Suprapubic skin (tissue), 4 donors: Measurements from ENCODE around the gene CCDC200. TPM values are rescaled to one million over a fixed set of nuclear protein-coding genes. Genes with fewer than 3 reads are reported as not detected.

Experiments
- DNase-seq, 2 donors: peaks; one replicate each; pipeline ENCODE4 v3.0.0-alpha.2; 2019; ENCODE audit warnings: low spot score in 2 of 2
- H3K27ac ChIP-seq: fragments of 200-600 bp; sonication (generic); one replicate; pipeline ENCODE4 v1.5.1; 2019
- H3K27me3 ChIP-seq: fragments of 200-600 bp; sonication (generic); one replicate; pipeline ENCODE4 v1.5.1; 2019
- H3K36me3 ChIP-seq: fragments of 200-600 bp; sonication (generic); one replicate; pipeline ENCODE4 v1.5.1; 2019
- H3K4me1 ChIP-seq: fragments of 200-600 bp; sonication (generic); one replicate; pipeline ENCODE4 v1.5.1; 2019
- H3K4me3 ChIP-seq: fragments of 200-600 bp; sonication (generic); one replicate; pipeline ENCODE4 v1.5.1; 2019; ENCODE audit warnings: mild to moderate bottlenecking
- H3K9me3 ChIP-seq: fragments of 200-600 bp; sonication (generic); one replicate; pipeline ENCODE4 v1.5.1; 2019
- EP300 ChIP-seq: sonication (generic); formaldehyde crosslinking; IDR thresholded peaks from one replicate; pipeline ENCODE4 v1.6.1; 2017; ENCODE audit warnings: antibody characterized with exemption
- POLR2A ChIP-seq, 2 donors: fragments of 450-650 bp; IDR thresholded peaks; one replicate each; pipeline ENCODE4 v1.6.1; 2017; ENCODE audit warnings: antibody characterized with exemption in 2 of 2, mild to moderate bottlenecking in 2 of 2, moderate library complexity in 2 of 2
- POLR2AphosphoS5 ChIP-seq, 3 donors: sonication (generic); formaldehyde crosslinking; IDR thresholded peaks; one replicate each; pipeline ENCODE4 v1.6.1; 2017; ENCODE audit warnings: antibody characterized with exemption in 3 of 3
- WGBS: methylation state at CpG from one replicate; pipeline ENCODE4 v1.1.5; 2018; 5-methylcytosine and 5-hydroxymethylcytosine counted together
- total RNA-seq, 4 donors: library from RNA; depleted of rRNA; stranded (reverse); fragments of >200 nt; gene quantifications; one replicate each; pipeline ENCODE4 v1.1.0, GENCODE V29; 2016
- TF ChIP-seq, protein P1 (sequence below), 2 donors: fragments of 200-600 bp in 1 of 2; fragments of 450-650 bp in 1 of 2; sonication (generic) in 1 of 2; IDR thresholded peaks; one replicate each; pipeline ENCODE4 v1.5.1; 2016 to 2019; ENCODE audit warnings: antibody characterized with exemption in 2 of 2, mild to moderate bottlenecking in 1 of 2, moderate library complexity in 1 of 2

The CCDC200 gene
- total RNA-seq, 4 donors from 2014 or later: not detected

DNA sequence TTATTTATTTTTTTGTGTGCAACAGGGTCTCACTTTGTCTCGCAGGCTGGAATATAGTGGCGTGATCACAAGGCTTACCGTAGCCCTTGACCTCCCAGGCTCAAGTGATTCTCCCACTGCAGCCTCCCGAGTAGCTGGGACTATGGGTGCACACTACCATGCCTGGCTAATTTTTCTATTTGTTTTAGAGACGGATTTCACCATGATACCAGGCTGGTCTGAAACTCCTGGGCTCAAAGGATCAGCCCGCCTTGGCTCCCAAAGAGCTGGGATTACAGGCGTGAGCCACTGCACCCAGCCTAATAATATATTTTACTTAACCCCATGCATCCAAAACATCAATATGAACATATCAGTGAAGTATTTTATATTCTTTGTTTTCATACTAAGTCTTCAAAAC, 2.0 kb downstream of the CCDC200 start:
- 89% methylated on average over 7 of the region's 7 CpGs for WGBS
- peak in 1 of 2 donors; percentile 26 for DNase-seq
- Histone ChIP-seq H3K4me3 (no peak overlapping the region), H3K27ac (no peak overlapping the region), H3K27me3 (no peaks in the 10 kb centered on the region), H3K9me3 (no peaks in the 10 kb centered on the region), H3K36me3 (peaks cover 4% of the 10 kb centered on the region), H3K4me1 (no peaks in the 10 kb centered on the region)
- TF ChIP-seq, protein P1, sequence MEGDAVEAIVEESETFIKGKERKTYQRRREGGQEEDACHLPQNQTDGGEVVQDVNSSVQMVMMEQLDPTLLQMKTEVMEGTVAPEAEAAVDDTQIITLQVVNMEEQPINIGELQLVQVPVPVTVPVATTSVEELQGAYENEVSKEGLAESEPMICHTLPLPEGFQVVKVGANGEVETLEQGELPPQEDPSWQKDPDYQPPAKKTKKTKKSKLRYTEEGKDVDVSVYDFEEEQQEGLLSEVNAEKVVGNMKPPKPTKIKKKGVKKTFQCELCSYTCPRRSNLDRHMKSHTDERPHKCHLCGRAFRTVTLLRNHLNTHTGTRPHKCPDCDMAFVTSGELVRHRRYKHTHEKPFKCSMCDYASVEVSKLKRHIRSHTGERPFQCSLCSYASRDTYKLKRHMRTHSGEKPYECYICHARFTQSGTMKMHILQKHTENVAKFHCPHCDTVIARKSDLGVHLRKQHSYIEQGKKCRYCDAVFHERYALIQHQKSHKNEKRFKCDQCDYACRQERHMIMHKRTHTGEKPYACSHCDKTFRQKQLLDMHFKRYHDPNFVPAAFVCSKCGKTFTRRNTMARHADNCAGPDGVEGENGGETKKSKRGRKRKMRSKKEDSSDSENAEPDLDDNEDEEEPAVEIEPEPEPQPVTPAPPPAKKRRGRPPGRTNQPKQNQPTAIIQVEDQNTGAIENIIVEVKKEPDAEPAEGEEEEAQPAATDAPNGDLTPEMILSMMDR (IDR thresholded peaks at IDR 0.05): no peak
- TF ChIP-seq EP300: no peak
- no peak for TF ChIP-seq POLR2AphosphoS5 (IDR thresholded peaks at IDR 0.05)
- no peak for TF ChIP-seq POLR2A (IDR thresholded peaks at IDR 0.05)

DNA sequence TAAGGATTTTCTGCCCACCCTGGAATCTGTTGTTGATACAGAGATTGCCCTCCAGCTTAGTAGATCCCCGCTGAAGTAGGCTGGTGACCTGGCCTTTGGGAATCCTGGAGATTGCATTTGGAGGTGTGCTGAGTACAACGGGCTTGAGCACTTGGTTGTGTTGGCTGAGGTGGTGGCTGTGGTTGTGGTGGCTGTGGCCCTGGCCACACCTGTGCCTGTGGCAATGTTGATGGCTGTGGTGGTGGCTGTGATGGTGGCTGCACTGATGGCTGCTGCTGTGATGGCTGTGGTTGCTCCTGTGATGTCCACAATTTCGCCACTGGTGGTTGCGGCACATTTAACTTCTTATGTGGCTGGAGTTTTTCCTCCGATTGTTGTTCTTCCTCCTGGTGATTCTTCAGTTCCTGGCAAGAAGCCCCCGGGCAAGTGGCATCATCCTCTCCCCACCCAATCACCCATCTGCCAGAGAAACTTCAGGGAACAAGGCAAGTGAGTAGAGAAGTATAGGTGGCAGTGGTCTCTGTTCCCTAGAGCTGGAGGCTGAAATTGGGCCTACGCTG, 4.2 kb downstream of the CCDC200 start:
- DNase-seq: peak; percentile 32 to 44
- Histone ChIP-seq H3K27me3 (no peaks in the 10 kb centered on the region), H3K4me3 (no peak overlapping the region), H3K27ac (no peak overlapping the region), H3K36me3 (peaks cover 4% of the 10 kb centered on the region), H3K9me3 (no peaks in the 10 kb centered on the region), H3K4me1 (no peaks in the 10 kb centered on the region)
- 75% methylated on average over 3 of the region's 7 CpGs for WGBS
- TF ChIP-seq POLR2AphosphoS5 (IDR thresholded peaks at IDR 0.05): no peak
- no peak for TF ChIP-seq EP300
- no peak for TF ChIP-seq POLR2A (IDR thresholded peaks at IDR 0.05)
- TF ChIP-seq, protein P1 (IDR thresholded peaks at IDR 0.05): no peak

DNA sequence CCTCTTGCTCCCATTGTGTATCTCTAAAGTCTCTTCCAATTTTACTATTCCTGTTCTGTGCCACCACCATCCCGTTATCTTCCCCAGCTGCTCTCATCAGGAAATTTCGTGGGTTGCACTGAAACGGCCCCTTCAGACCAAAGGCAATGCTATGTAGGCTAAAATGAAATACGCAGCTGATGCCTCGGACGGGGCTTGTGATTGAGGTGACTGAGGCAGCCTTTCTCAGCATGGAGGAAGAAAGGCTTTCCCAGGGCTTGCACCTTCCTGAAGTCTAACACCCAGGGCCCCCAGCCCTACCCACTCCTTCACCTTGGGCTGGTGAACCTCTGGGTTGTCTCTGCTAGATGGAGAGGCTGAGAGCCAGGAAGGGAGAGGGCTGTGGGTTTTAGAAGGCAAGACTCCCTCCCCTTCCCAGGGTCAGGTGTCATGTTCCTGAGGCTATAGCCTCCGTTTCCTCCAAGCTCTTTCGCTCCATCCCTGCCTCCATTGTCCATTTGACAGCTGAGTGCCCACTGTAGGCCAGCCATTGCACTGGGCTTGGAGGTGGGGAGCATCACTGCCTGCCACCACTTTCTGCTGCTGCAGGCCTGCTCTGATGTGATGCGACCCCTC, 7.8 kb downstream of the CCDC200 start:
- no peak overlapping the region for H3K27ac ChIP-seq

DNA sequence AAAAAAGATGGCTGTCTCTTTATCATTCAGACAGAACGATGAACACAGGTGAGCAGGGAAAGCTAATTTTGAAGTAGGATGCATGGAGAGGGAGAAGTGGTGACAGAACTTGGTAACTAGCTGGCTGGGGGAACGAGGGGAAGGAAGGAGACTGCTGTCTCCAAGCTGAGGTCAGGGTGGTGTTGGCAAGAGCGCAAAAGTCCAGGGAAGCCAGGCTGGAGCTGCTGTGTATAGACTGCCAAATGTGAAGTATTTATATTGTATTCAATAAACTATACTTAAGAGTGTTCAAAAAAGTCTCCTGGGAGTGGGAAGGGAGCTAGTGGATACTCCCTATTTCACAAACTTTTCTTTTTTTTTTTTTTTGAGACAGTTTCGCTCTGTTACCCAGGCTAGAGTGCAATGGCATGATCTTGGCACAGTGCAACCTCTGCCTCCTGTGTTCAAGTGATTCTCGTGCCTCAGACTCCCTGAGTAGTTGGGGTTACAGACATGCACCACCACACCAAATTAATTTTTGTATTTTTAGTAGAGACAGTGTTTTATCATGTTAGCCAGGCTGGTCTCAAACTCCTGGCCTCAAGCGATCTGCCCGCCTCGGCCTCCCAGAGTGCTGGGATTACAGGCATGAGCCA, 8.6 kb downstream of the CCDC200 start:
- 81% methylated on average over 8 of the region's 8 CpGs for WGBS
- Histone ChIP-seq H3K4me3 (no peak overlapping the region), H3K27ac (no peak overlapping the region), H3K36me3 (peaks cover 26% of the 10 kb centered on the region), H3K4me1 (no peaks in the 10 kb centered on the region), H3K9me3 (no peaks in the 10 kb centered on the region), H3K27me3 (no peaks in the 10 kb centered on the region)
- DNase-seq: peak in 1 of 2 donors; percentile 12
- TF ChIP-seq EP300 (no peak), POLR2AphosphoS5 (IDR thresholded peaks at IDR 0.05) (no peak), POLR2A (IDR thresholded peaks at IDR 0.05) (no peak)
- TF ChIP-seq, protein P1 (IDR thresholded peaks at IDR 0.05): no peak

More for the DNA sequence above, 7.8 kb downstream of the CCDC200 start:
- Histone ChIP-seq H3K4me3 (no peak overlapping the region), H3K36me3 (peaks cover 24% of the 10 kb centered on the region), H3K4me1 (no peaks in the 10 kb centered on the region), H3K9me3 (no peaks in the 10 kb centered on the region), H3K27me3 (no peaks in the 10 kb centered on the region)
- TF ChIP-seq POLR2A (IDR thresholded peaks at IDR 0.05) (no peak), POLR2AphosphoS5 (IDR thresholded peaks at IDR 0.05) (no peak), EP300 (no peak)
- TF ChIP-seq, protein P1 (IDR thresholded peaks at IDR 0.05): no peak
- 89% methylated on average over 9 of the region's 9 CpGs for WGBS
- DNase-seq: peak in 1 of 2 donors; percentile 44

DNA sequence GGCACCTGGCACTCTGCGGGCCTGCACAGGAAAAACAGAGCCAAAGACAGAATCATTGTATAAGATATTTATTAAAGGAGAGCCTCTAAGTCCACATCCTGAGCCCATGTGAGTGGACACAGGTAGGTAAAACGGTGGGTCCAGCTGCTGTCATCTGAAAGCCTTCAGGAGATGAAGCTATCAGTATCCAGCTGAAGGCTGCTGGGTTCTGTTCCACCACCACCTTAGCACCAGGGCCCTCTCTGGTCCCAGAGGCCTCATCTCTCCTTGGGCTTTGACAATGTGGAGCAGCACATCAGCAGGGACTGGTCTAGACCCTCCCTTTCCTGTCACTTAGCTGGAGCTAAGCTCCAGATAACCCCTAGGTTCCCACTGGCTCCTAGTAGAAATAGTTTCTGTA, 9.4 kb downstream of the CCDC200 start:
- WGBS: 95% methylated on average over 2 of the region's 2 CpGs
- TF ChIP-seq, protein P1 (IDR thresholded peaks at IDR 0.05): no peak
- TF ChIP-seq EP300 (no peak), POLR2A (IDR thresholded peaks at IDR 0.05) (no peak), POLR2AphosphoS5 (IDR thresholded peaks at IDR 0.05) (no peak)
- no peaks in the 10 kb centered on the region for H3K27me3 ChIP-seq
- no peak overlapping the region for H3K27ac ChIP-seq
- DNase-seq: peak in 1 of 2 donors; percentile 47
- no peaks in the 10 kb centered on the region for H3K9me3 ChIP-seq
- peaks cover 26% of the 10 kb centered on the region for H3K36me3 ChIP-seq
- no peaks in the 10 kb centered on the region for H3K4me1 ChIP-seq
- no peak overlapping the region for H3K4me3 ChIP-seq
